HG03108 (cell line): ENCODE results near the gene COPS2.
"Not testable (repeated sequence)": the region's sequence is repeated elsewhere in the genome, so short reads cannot be mapped to it uniquely, and the experiment has no call there.

Source experiments
- ATAC-seq: cut with Tn5 transposase; IDR thresholded peaks from one replicate; pipeline ENCODE4 v1.9.1; 2021; ENCODE audit warnings: moderate library complexity; ENCODE audit not compliant: unreplicated experiment

COPS2 gene

GRCh38 chr15:49110158-49110944 lies 45.0 kb downstream of the COPS2 start:
- no peak for ATAC-seq

- ATAC-seq, result no peak
Measured at GRCh38 chr15:49103002-49103401, 52.4 kb downstream of the COPS2 start.

GRCh38 chr15:49101536-49101935 lies 53.9 kb downstream of the COPS2 start:
- no peak for ATAC-seq

- ATAC-seq, result no peak
Measured at GRCh38 chr15:49096090-49096750, 59.2 kb downstream of the COPS2 start.

GRCh38 chr15:49094923-49095322 lies 60.5 kb downstream of the COPS2 start:
- no peak for ATAC-seq

GRCh38 chr15:49093252-49094105 lies 61.9 kb downstream of the COPS2 start:
- ATAC-seq, result no peak

GRCh38 chr15:49088996-49089395 lies 66.4 kb downstream of the COPS2 start:
- ATAC-seq, result no peak

GRCh38 chr15:49085696-49086459 lies 69.5 kb downstream of the COPS2 start:
- ATAC-seq, result no peak

- ATAC-seq, result no peak
Measured at GRCh38 chr15:49084285-49084570, 71.2 kb downstream of the COPS2 start.

GRCh38 chr15:49083401-49084284 lies 71.8 kb downstream of the COPS2 start:
- no peak for ATAC-seq

GRCh38 chr15:49082960-49083359 lies 72.4 kb downstream of the COPS2 start:
- no peak for ATAC-seq

GRCh38 chr15:49079340-49080039 lies 75.9 kb downstream of the COPS2 start:
- no peak for ATAC-seq

- ATAC-seq, result no peak
Measured at GRCh38 chr15:49075881-49076280, 79.5 kb downstream of the COPS2 start.

GRCh38 chr15:49074589-49075287 lies 80.7 kb downstream of the COPS2 start:
- not testable (repeated sequence) for ATAC-seq
